Fibroblast of lung (primary cell): Measurements from ENCODE around the gene SDC4. TPM values are rescaled to one million over a fixed set of nuclear protein-coding genes. Genes with fewer than 3 reads are reported as not detected.

ENCODE experiments used
- DNase-seq, 2 donors: peaks; one replicate each; pipeline versions ENCODE4 v3.0.0 to v3.0.0-alpha.2; 2010; ENCODE audit warnings: low read depth in 2 of 2
- H2AFZ ChIP-seq: 2 replicates; pipeline ENCODE4 v1.5.1; 2012; ENCODE audit warnings: low read length, control low read depth, inconsistent platforms
- H3K27ac ChIP-seq: 2 replicates; pipeline ENCODE4 v1.5.1; 2011; ENCODE audit warnings: low read length, control low read depth; ENCODE audit not compliant: insufficient read depth
- H3K27me3 ChIP-seq: 2 replicates; pipeline ENCODE4 v1.5.1; 2011; ENCODE audit warnings: mild to moderate bottlenecking, low read length; ENCODE audit not compliant: control insufficient read depth, insufficient read depth
- H3K36me3 ChIP-seq: 2 replicates; pipeline ENCODE4 v1.5.1; 2011; ENCODE audit warnings: low read length; ENCODE audit not compliant: control insufficient read depth, insufficient read depth
- H3K4me1 ChIP-seq: 2 replicates; pipeline ENCODE4 v1.5.1; 2011; ENCODE audit warnings: low read length; ENCODE audit not compliant: control insufficient read depth, insufficient read depth; ENCODE audit errors: extremely low read depth
- H3K4me2 ChIP-seq: 2 replicates; pipeline ENCODE4 v1.5.1; 2011; ENCODE audit warnings: low read length, control low read depth; ENCODE audit not compliant: insufficient read depth; ENCODE audit errors: extremely low read depth
- H3K4me3 ChIP-seq, 4 experiments: fragments of 200-600 bp in 1 of 4; sonication (generic) in 1 of 4; replicated peaks in 1 of 4; 2 replicates each; pipeline ENCODE4 v1.5.1; 2011 to 2016; ENCODE audit warnings: low read length in 4 of 4, low read depth in 3 of 4, mild to moderate bottlenecking in 3 of 4, control low read depth in 2 of 4, inconsistent platforms in 1 of 4, mixed read lengths in 1 of 4; ENCODE audit not compliant: insufficient read depth in 1 of 4; ENCODE audit errors: control extremely low read depth in 1 of 4
- H3K79me2 ChIP-seq: 2 replicates; pipeline ENCODE4 v1.5.1; 2012; ENCODE audit warnings: mild to moderate bottlenecking, low read length, inconsistent platforms; ENCODE audit not compliant: control insufficient read depth, insufficient read depth
- H3K9ac ChIP-seq: 2 replicates; pipeline ENCODE4 v1.5.1; 2011; ENCODE audit warnings: mild to moderate bottlenecking, low read length, control low read depth; ENCODE audit not compliant: insufficient read depth
- H3K9me3 ChIP-seq: 2 replicates; pipeline ENCODE4 v1.5.1; 2012; ENCODE audit warnings: low read depth, low read length; ENCODE audit not compliant: control insufficient read depth, insufficient read depth
- H4K20me1 ChIP-seq: 2 replicates; pipeline ENCODE4 v1.5.1; 2011; ENCODE audit warnings: low read length; ENCODE audit not compliant: control insufficient read depth, insufficient read depth; ENCODE audit errors: extremely low read depth
- EZH2 ChIP-seq: IDR thresholded peaks from 2 replicates; pipeline ENCODE4 v1.5.1; 2012; ENCODE audit warnings: low read length, control low read depth, mild to moderate bottlenecking; ENCODE audit errors: missing control alignments
- polyA plus RNA-seq, 2 donors: library from polyadenylated mRNA; depleted of rRNA in 1 of 2; stranded (reverse) in 1 of 2; unstranded in 1 of 2; fragments of >200 nt; gene quantifications; 2 replicates each; pipeline ENCODE4 v1.2.1, GENCODE V29; 2011 to 2012; ENCODE audit warnings: missing spikeins in 1 of 2
- total RNA-seq: library from RNA; depleted of rRNA; stranded (reverse); fragments of >200 nt; gene quantifications from 2 replicates; pipeline ENCODE4 v1.2.1, GENCODE V29; 2014
- TF ChIP-seq, protein P1 (sequence below), 2 donors: IDR thresholded peaks in 1 of 2; conservative IDR thresholded peaks in 1 of 2; 1 replicate in 1 of 2; 2 replicates in 1 of 2; pipeline ENCODE4 v1.5.1; 2011 to 2012; ENCODE audit warnings: low read length in 2 of 2, control low read depth in 1 of 2, inconsistent platforms in 1 of 2, low read depth in 1 of 2, mild to moderate bottlenecking in 1 of 2

The SDC4 gene
- total and polyA plus RNA-seq, 2 donors (not counting 1 experiment from before 2014, with no cell fraction given) = 175 to 312 TPM

DNA sequence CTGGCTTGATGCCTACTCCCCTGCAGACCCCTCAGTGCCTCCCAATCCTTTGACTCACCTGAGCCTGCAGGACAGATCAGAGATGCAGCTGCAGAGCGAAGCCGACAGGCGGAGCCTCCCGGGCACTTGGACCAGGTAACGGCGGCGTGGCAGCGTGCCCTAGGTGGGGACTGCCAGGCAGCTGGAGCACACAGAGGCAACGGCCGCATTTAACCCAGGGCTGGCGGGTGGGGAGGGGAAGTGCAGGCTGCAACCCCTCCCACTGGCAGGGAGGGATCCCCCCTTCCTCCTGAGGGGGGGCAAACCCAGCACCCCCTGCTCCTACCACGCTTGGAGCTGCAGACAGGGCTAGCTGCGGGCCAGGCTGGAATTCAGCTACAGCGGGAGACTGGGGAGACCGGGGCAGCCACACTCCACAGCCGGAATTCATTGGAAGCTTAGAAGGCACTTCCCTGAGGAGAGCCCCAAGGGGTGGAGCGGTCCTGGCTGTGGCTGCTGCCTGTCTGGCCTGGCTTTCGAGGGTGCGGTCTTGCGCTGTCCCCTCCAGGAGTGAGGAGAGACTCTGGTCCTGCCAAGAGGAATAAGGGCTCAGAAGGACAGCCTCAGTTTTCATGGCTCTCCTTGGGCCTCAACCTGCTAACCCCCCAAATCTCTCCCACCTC lies 40.0 kb downstream of the SDC4 start, which contains the start of gene MATN4:
Gene MATN4 (minus strand): TSS at position 183 of the 662 bp plus-strand sequence. CDS start 2,717 bp downstream, outside the sequence.
- no peak within 1 kb of the TSS for H3K4me2 ChIP-seq
- peaks cover 9% of the 10 kb centered on the region for H3K27me3 ChIP-seq
- H3K27ac ChIP-seq = no peak within 1 kb of the TSS
- DNase-seq = no peak
- no peaks in the 10 kb centered on the region for H3K4me1 ChIP-seq
- H4K20me1 ChIP-seq = no peaks in the 10 kb centered on the region
- no peaks in the 10 kb centered on the region for H3K79me2 ChIP-seq
- TF ChIP-seq, protein P1, sequence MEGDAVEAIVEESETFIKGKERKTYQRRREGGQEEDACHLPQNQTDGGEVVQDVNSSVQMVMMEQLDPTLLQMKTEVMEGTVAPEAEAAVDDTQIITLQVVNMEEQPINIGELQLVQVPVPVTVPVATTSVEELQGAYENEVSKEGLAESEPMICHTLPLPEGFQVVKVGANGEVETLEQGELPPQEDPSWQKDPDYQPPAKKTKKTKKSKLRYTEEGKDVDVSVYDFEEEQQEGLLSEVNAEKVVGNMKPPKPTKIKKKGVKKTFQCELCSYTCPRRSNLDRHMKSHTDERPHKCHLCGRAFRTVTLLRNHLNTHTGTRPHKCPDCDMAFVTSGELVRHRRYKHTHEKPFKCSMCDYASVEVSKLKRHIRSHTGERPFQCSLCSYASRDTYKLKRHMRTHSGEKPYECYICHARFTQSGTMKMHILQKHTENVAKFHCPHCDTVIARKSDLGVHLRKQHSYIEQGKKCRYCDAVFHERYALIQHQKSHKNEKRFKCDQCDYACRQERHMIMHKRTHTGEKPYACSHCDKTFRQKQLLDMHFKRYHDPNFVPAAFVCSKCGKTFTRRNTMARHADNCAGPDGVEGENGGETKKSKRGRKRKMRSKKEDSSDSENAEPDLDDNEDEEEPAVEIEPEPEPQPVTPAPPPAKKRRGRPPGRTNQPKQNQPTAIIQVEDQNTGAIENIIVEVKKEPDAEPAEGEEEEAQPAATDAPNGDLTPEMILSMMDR (conservative IDR thresholded peaks at IDR 0.05 in 1 of 2, IDR thresholded peaks at IDR 0.05 in 1 of 2; ENCODE audit: low read depth in 1 of 2, low read length in 2 of 2) = no peak
- peak; percentile 46 for TF ChIP-seq EZH2
- H2AFZ ChIP-seq = no peak within 1 kb of the TSS
- no peak within 1 kb of the TSS for H3K9ac ChIP-seq
- no peaks in the 10 kb centered on the region for H3K36me3 ChIP-seq
- no peak within 1 kb of the TSS for H3K4me3 ChIP-seq
- no peaks in the 10 kb centered on the region for H3K9me3 ChIP-seq

DNA sequence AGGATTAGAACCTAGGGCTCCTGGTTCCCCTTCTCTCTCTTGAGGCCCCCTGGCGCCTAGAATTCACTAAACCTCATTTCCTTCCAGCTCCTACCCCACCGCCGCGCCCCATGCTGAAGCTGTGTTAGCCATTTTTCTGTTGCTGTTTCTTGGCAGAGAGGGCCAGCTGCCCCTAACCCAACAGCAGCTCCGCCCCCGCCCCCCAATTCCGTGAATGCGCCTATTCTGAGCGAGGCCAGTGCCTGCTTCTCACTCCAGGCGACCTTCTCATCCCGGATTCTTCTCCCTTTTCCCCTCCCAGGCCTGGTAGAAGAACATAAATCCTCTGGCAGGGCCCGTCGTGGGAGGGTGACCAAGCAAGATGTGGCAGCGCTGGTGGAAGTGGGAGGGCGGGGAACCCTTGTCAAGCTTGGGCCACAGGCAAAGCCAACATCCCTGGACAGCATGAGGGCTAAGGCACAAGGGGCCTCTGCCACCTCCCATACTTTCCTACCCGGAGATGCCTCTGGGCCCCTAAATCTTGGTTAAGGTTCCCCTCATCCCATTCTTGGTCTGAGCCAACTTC lies 41.1 kb downstream of the SDC4 start:
- no peak overlapping the region for H3K27ac ChIP-seq
- DNase-seq = no peak
- H3K4me3 ChIP-seq = no peak overlapping the region
- TF ChIP-seq EZH2 = no peak
- TF ChIP-seq, protein P1 (conservative IDR thresholded peaks at IDR 0.05 in 1 of 2, IDR thresholded peaks at IDR 0.05 in 1 of 2; ENCODE audit: low read depth in 1 of 2, low read length in 2 of 2) = no peak
- H3K79me2 ChIP-seq = no peaks in the 10 kb centered on the region
- no peak overlapping the region for H2AFZ ChIP-seq
- no peak overlapping the region for H3K9ac ChIP-seq
- H3K4me2 ChIP-seq = no peak overlapping the region
- H3K9me3 ChIP-seq = no peaks in the 10 kb centered on the region
- no peaks in the 10 kb centered on the region for H3K4me1 ChIP-seq
- peaks cover 9% of the 10 kb centered on the region for H3K27me3 ChIP-seq
- H3K36me3 ChIP-seq = no peaks in the 10 kb centered on the region
- no peaks in the 10 kb centered on the region for H4K20me1 ChIP-seq

DNA sequence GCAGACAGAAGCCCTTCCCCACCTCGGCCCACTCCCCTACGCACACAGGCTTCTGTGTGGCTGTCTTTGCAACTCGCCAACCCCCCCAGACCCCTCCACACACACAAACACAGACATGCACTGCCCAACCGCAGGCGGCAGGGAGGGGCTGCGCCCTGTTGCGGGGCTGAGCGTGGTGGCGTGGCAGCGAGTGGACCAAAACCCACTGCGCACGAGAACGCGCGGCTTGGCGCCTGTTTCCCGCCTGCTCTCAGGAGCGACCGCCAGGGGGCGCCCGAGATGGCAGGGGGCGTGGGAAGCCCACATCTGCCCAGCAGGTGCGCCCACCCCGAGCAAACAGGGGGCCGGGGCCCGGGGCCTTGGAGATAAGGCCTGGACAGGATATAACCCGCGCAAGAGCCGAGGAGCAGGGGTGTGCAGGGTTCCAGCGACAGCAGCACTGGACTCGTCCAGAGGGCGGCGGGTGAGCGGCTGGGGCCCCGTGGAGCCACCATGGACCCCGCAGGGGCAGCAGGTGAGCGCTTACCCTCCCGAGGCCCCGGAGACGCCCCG lies 41.7 kb downstream of the SDC4 start, which contains the start of gene RBPJL:
Gene RBPJL (plus strand): TSS at position 410 of the 552 bp plus-strand sequence. CDS start 83 bp downstream, at position 493.
- no peaks in the 10 kb centered on the region for H3K4me1 ChIP-seq
- no peak within 1 kb of the TSS for H3K4me3 ChIP-seq
- H3K4me2 ChIP-seq = no peak within 1 kb of the TSS
- TF ChIP-seq, protein P1 (conservative IDR thresholded peaks at IDR 0.05 in 1 of 2, IDR thresholded peaks at IDR 0.05 in 1 of 2; ENCODE audit: low read depth in 1 of 2, low read length in 2 of 2) = peak; percentile 63 to 69
- TF ChIP-seq EZH2 = no peak
- peaks cover 9% of the 10 kb centered on the region for H3K27me3 ChIP-seq
- no peak within 1 kb of the TSS for H3K27ac ChIP-seq
- no peaks in the 10 kb centered on the region for H3K79me2 ChIP-seq
- no peak within 1 kb of the TSS for H2AFZ ChIP-seq
- H3K9me3 ChIP-seq = no peaks in the 10 kb centered on the region
- no peak within 1 kb of the TSS for H3K9ac ChIP-seq
- no peak for DNase-seq
- no peaks in the 10 kb centered on the region for H3K36me3 ChIP-seq
- no peaks in the 10 kb centered on the region for H4K20me1 ChIP-seq
